ENCODE data around the gene SHD.
A peak's percentile ranks its signal among the peaks of the same experiment; 100 is the strongest.
"Not testable (repeated sequence)": the region's sequence is repeated elsewhere in the genome, so short reads cannot be mapped to it uniquely, and the experiment has no call there.

The SHD gene

DNA sequence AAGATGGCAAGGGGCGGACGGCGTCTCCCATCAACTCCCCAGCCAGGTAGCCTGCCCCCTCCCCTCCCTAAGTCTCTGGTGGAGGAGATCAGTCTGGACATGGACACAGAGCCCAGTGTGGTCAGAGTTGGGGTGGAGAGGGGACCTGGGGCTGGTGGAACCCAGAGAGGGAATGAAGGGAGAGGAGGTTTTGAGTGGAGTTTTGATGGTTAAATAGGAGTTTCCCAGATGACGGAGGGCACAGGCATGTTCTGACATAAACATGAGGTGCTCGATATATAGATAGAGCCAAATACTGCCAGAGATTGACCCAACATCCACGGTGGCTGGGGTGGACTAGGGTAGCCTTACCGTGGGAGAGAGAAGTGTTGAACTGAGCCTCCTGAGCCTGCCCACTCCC, 39.4 kb downstream of the SHD start:
- no peaks in the 10 kb centered on the region for H3K27me3 Mint-ChIP-seq
- H3K9me3 Mint-ChIP-seq = peaks cover 29% of the 10 kb centered on the region
- no peak for DNase-seq
- peak overlapping the region; percentile 33 for H3K27ac Mint-ChIP-seq
- H3K4me3 Mint-ChIP-seq = no peak overlapping the region
- H3K4me1 Mint-ChIP-seq = no peaks in the 10 kb centered on the region
- CTCF ChIA-PET = no interaction called here
- peaks cover 13% of the 10 kb centered on the region for H3K36me3 Mint-ChIP-seq

GRCh38 chr19:4319067-4319718, 40.1 kb downstream of the SHD start:
- no peaks in the 10 kb centered on the region for H3K27me3 Mint-ChIP-seq
- peaks cover 29% of the 10 kb centered on the region for H3K9me3 Mint-ChIP-seq
- H3K4me3 Mint-ChIP-seq = no peak overlapping the region
- H3K4me1 Mint-ChIP-seq = no peaks in the 10 kb centered on the region
- no peak overlapping the region for H3K27ac Mint-ChIP-seq
- DNase-seq = no peak
- CTCF ChIA-PET = interaction anchor here (2.8 kb wide), 1 partner anchor 33 kb away, joined by 12 read pairs; no protein-coding TSS in a partner anchor
- H3K36me3 Mint-ChIP-seq = peaks cover 13% of the 10 kb centered on the region

DNA sequence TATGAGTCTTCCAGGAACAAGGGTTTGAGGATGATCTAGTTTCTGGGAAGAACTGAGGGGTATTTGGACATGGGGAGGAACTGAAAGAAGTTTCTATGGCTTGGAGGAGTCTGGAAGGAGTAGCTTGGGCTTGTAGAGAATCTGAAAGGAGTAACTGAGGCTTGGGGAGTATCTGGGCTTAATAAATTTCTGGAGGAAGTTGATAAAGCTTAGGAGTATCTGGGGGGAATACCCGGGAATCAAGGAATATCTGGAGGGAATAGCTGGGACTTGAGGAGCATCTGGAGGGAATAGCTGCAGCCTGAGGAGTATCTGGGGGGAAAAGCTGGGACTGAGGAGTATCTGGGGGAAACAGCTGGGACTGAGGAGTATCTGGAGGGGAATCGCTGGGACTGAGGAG, 41.4 kb downstream of the SHD start:
- Mint-ChIP-seq H3K36me3 (peaks cover 13% of the 10 kb centered on the region), H3K9me3 (peaks cover 29% of the 10 kb centered on the region), H3K27me3 (no peaks in the 10 kb centered on the region), H3K4me3 (no peak overlapping the region), H3K4me1 (no peaks in the 10 kb centered on the region), H3K27ac (no peak overlapping the region)
- CTCF ChIA-PET = interaction anchor here (2.8 kb wide), 1 partner anchor 32 kb away, joined by 12 read pairs; no protein-coding TSS in a partner anchor
- DNase-seq = no peak

DNA sequence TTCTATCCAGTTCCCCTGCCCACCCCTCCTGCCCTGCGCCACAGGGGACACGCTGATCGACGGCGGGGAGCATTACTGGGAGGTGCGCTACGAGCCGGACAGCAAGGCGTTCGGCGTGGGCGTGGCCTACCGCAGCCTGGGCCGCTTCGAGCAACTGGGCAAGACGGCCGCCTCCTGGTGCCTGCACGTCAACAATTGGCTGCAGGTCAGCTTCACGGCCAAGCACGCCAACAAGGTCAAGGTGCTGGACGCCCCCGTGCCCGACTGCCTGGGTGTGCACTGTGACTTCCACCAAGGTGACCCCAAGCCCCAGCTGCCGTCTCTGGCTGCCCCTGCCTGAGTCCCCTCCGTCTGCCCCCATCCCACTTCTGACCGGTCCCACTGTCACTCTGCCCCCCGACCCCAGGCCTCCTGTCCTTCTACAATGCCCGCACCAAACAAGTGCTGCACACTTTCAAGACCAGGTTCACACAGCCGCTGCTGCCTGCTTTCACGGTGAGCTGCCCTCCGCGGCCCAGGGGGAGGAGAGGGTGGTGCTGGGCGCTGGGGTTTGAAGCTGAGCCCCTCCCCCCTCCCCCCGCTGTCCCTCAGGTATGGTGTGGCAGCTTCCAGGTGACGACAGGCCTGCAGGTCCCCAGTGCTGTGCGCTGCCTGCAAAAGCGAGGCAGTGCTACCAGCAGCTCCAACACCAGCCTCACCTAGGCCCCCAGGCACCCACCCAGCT, 44.0 kb downstream of the SHD start:
- H3K27ac Mint-ChIP-seq = no peak overlapping the region

GRCh38 chr19:4323692-4324091, 44.6 kb downstream of the SHD start:
- H3K9me3 Mint-ChIP-seq = peaks cover 26% of the 10 kb centered on the region
- no peak for DNase-seq
- peaks cover 23% of the 10 kb centered on the region for H3K4me1 Mint-ChIP-seq
- CTCF ChIA-PET = no interaction called here
- H3K27me3 Mint-ChIP-seq = peaks cover 27% of the 10 kb centered on the region
- H3K4me3 Mint-ChIP-seq = no peak overlapping the region
- no peak overlapping the region for H3K27ac Mint-ChIP-seq
- H3K36me3 Mint-ChIP-seq = peaks cover 6% of the 10 kb centered on the region

More for the DNA sequence above, 44.0 kb downstream of the SHD start:
- H3K36me3 Mint-ChIP-seq = peaks cover 11% of the 10 kb centered on the region
- no peak for DNase-seq
- peaks cover 29% of the 10 kb centered on the region for H3K9me3 Mint-ChIP-seq
- peaks cover 18% of the 10 kb centered on the region for H3K4me1 Mint-ChIP-seq
- CTCF ChIA-PET = interaction anchor here (1.3 to 1.8 kb wide), 3 partner anchors 10 to 55 kb away, joined by 3 to 5 read pairs (median 3); no protein-coding TSS in a partner anchor
- peaks cover 21% of the 10 kb centered on the region for H3K27me3 Mint-ChIP-seq
- no peak overlapping the region for H3K4me3 Mint-ChIP-seq

DNA sequence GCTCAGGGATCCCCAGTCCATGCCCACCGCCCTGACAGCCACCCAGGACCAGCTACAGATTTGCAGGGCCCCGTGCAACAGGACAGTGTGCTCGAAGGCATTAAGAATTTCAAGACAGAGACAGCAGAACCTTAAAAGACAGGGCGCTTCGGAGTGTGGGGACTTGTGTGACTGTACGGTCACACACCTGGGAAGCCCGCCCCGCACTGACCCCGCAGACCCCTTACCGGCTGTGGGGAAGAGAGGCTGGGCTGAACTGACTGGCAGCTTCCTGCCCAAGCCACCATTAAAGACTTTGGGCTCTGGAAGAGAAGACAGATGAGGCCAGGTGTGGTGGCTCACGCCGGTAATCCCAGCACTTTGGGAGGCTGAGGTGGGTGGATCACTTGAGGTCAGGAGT, 45.2 kb downstream of the SHD start:
- CTCF ChIA-PET = interaction anchor here (1.2 kb wide), 1 partner anchor 57 kb away, joined by 3 read pairs; no protein-coding TSS in a partner anchor
- Mint-ChIP-seq H3K27me3 (peaks cover 27% of the 10 kb centered on the region), H3K4me3 (no peak overlapping the region), H3K27ac (no peak overlapping the region), H3K4me1 (peaks cover 28% of the 10 kb centered on the region), H3K9me3 (peaks cover 22% of the 10 kb centered on the region), H3K36me3 (peaks cover 4% of the 10 kb centered on the region)
- no peak for DNase-seq

DNA sequence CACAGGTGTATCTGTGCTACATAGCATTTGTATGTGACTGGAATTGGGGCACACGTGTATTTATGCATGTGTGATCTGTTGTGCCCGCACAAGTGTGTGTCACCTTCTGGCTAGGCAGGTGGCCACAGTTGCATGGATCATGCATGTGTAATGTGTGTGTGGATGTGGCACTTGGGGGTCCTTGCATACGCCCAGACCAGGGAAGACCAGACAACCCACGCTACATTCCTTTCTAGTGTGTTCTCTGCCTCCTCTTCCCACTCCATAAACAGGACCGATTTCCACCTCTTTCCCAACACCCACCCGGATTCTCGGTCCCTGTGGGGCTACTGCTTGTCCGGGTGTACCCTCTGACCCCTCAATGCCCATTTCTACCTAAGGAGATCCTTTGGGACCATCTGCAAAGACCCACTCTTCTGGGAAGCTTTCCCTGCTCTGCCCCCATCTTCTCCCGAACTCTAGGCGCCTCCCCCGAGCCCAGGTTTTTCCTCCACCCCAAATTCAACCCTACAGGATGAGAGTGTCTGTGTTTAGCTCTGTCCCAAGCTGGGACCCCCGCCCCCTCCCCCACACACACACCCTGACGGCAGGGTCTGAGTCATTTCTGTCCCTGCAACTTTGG, 47.3 kb downstream of the SHD start:
- H3K9me3 Mint-ChIP-seq = peaks cover 3% of the 10 kb centered on the region
- peaks cover 27% of the 10 kb centered on the region for H3K27me3 Mint-ChIP-seq
- peaks cover 35% of the 10 kb centered on the region for H3K4me1 Mint-ChIP-seq
- H3K4me3 Mint-ChIP-seq = peak overlapping the region; percentile 21
- H3K27ac Mint-ChIP-seq = no peak overlapping the region
- CTCF ChIA-PET = no interaction called here
- H3K36me3 Mint-ChIP-seq = no peaks in the 10 kb centered on the region
- no peak for DNase-seq

- H3K36me3 Mint-ChIP-seq = no peaks in the 10 kb centered on the region
- peaks cover 35% of the 10 kb centered on the region for H3K4me1 Mint-ChIP-seq
- peak; percentile 42 for DNase-seq
- CTCF ChIA-PET = no interaction called here
- peaks cover 27% of the 10 kb centered on the region for H3K27me3 Mint-ChIP-seq
- H3K9me3 Mint-ChIP-seq = peaks cover 3% of the 10 kb centered on the region
- no peak overlapping the region for H3K27ac Mint-ChIP-seq
- peak overlapping the region; percentile 78 for H3K4me3 Mint-ChIP-seq
Observed at GRCh38 chr19:4326837-4327251, 47.8 kb downstream of the SHD start.

GRCh38 chr19:4327252-4327876, 48.3 kb downstream of the SHD start:
- peak; percentile 87 for DNase-seq
- Mint-ChIP-seq H3K27me3 (peaks cover 27% of the 10 kb centered on the region), H3K4me3 (peak overlapping the region; percentile 78), H3K9me3 (peaks cover under 1% of the 10 kb centered on the region), H3K4me1 (peaks cover 35% of the 10 kb centered on the region), H3K36me3 (no peaks in the 10 kb centered on the region), H3K27ac (peak overlapping the region; percentile 78)
- CTCF ChIA-PET = no interaction called here

- peaks cover 27% of the 10 kb centered on the region for H3K27me3 Mint-ChIP-seq
- peak overlapping the region; percentile 78 for H3K4me3 Mint-ChIP-seq
- H3K4me1 Mint-ChIP-seq = peaks cover 35% of the 10 kb centered on the region
- DNase-seq = no peak
- CTCF ChIA-PET = interaction anchor here (0.8 kb wide), 1 partner anchor 326 kb away, joined by 3 read pairs; no protein-coding TSS in a partner anchor
- peak overlapping the region; percentile 78 for H3K27ac Mint-ChIP-seq
- H3K9me3 Mint-ChIP-seq = no peaks in the 10 kb centered on the region
- no peaks in the 10 kb centered on the region for H3K36me3 Mint-ChIP-seq
Observed at GRCh38 chr19:4327877-4328242, 48.8 kb downstream of the SHD start.

- CTCF ChIA-PET = interaction anchor here (0.8 kb wide), 1 partner anchor 327 kb away, joined by 3 read pairs; no protein-coding TSS in a partner anchor
- peak overlapping the region; percentile 90 for H3K27ac Mint-ChIP-seq
- peaks cover 27% of the 10 kb centered on the region for H3K27me3 Mint-ChIP-seq
- peak overlapping the region; percentile 78 for H3K4me3 Mint-ChIP-seq
- H3K36me3 Mint-ChIP-seq = no peaks in the 10 kb centered on the region
- H3K9me3 Mint-ChIP-seq = no peaks in the 10 kb centered on the region
- DNase-seq = peak; percentile 96
- H3K4me1 Mint-ChIP-seq = peaks cover 35% of the 10 kb centered on the region
Observed at GRCh38 chr19:4328243-4328990, 49.4 kb downstream of the SHD start.

GRCh38 chr19:4328991-4329681, 50.1 kb downstream of the SHD start:
- peaks cover 35% of the 10 kb centered on the region for H3K4me1 Mint-ChIP-seq
- H3K27ac Mint-ChIP-seq = peak overlapping the region; percentile 90
- H3K36me3 Mint-ChIP-seq, CTCF ChIA-PET, H3K9me3 Mint-ChIP-seq: not testable (repeated sequence)
- DNase-seq = peak; percentile 54
- H3K4me3 Mint-ChIP-seq = peak overlapping the region; percentile 78
- H3K27me3 Mint-ChIP-seq = peaks cover 27% of the 10 kb centered on the region

- Mint-ChIP-seq H3K36me3 (no peaks in the 10 kb centered on the region), H3K9me3 (peaks cover under 1% of the 10 kb centered on the region), H3K27ac (peak overlapping the region; percentile 69), H3K4me1 (peaks cover 35% of the 10 kb centered on the region), H3K4me3 (no peak overlapping the region), H3K27me3 (peaks cover 27% of the 10 kb centered on the region)
- CTCF ChIA-PET = no interaction called here
- DNase-seq = no peak
Observed at GRCh38 chr19:4329858-4330257, 50.8 kb downstream of the SHD start.

Measured in activated naive CD4-positive, alpha-beta T cell treated with anti-CD3 and anti-CD28 coated beads, Interleukin-2, amount 10 ng/mL, durations not matched to agents 7 days and 5 days (primary cell).